Neural cell (in vitro differentiated cells): Measurements from ENCODE around the gene STRA6. TPM values are rescaled to one million over a fixed set of nuclear protein-coding genes. Genes with fewer than 3 reads are reported as not detected.

Source experiments
- H2AFZ ChIP-seq: fragments of 200-600, 300-800 bp; sonication (generic), shearing (Covaris generic); 2 replicates; pipeline ENCODE4 v1.6.0; 2014; ENCODE audit warnings: low read depth, mild to moderate bottlenecking, antibody characterized with exemption, low read length, moderate library complexity
- H3F3A ChIP-seq: fragments of 200-600 bp; shearing (Covaris generic); 2 replicates; pipeline ENCODE4 v1.6.1; 2016; ENCODE audit warnings: mild to moderate bottlenecking, moderate library complexity, mixed read lengths, antibody characterized with exemption, low read length; ENCODE audit not compliant: insufficient read depth, poor library complexity, severe bottlenecking
- H3K27ac ChIP-seq: fragments of 200-600, 300-800 bp; sonication (generic), shearing (Covaris generic); 2 replicates; pipeline ENCODE4 v1.5.1; 2014; ENCODE audit warnings: mild to moderate bottlenecking, low read length, moderate library complexity
- H3K27me3 ChIP-seq: fragments of 300-800, 200-600 bp; sonication (generic), shearing (Covaris generic); 2 replicates; pipeline ENCODE4 v1.6.0; 2014; ENCODE audit warnings: mild to moderate bottlenecking, low read depth, low read length, moderate library complexity; ENCODE audit not compliant: insufficient read depth
- H3K36me3 ChIP-seq: fragments of 300-800, 200-600 bp; sonication (generic), shearing (Covaris generic); 2 replicates; pipeline ENCODE4 v1.5.1; 2014; ENCODE audit warnings: mild to moderate bottlenecking, antibody characterized with exemption, low read length, moderate library complexity; ENCODE audit not compliant: insufficient read depth
- H3K4me2 ChIP-seq: fragments of 300-800, 200-600 bp; sonication (generic), shearing (Covaris generic); 2 replicates; pipeline ENCODE4 v1.6.0; 2014; ENCODE audit warnings: mild to moderate bottlenecking, low read length
- H3K4me3 ChIP-seq: fragments of 300-800, 200-600 bp; sonication (generic), shearing (Covaris generic); 2 replicates; pipeline ENCODE4 v1.5.1; 2014; ENCODE audit warnings: mild to moderate bottlenecking, low read length, moderate library complexity
- H3K79me2 ChIP-seq: fragments of 200-600 bp; shearing (Covaris generic); replicated peaks from 2 replicates; pipeline ENCODE4 v1.6.0; 2014; ENCODE audit warnings: mild to moderate bottlenecking, low read length, moderate library complexity; ENCODE audit not compliant: insufficient read depth
- H3K9ac ChIP-seq: fragments of 300-800, 200-600 bp; sonication (generic), shearing (Covaris generic); 2 replicates; pipeline ENCODE4 v1.6.1; 2016; ENCODE audit warnings: mild to moderate bottlenecking, low read length, mixed read lengths
- H3K9me2 ChIP-seq: fragments of 200-600 bp; shearing (Covaris generic); 2 replicates; pipeline ENCODE4 v1.6.1; 2016; ENCODE audit warnings: mild to moderate bottlenecking, low read length, mixed read lengths; ENCODE audit not compliant: insufficient read depth
- H3K9me3 ChIP-seq: fragments of 200-600, 300-800 bp; sonication (generic), shearing (Covaris generic); 2 replicates; pipeline ENCODE4 v1.6.1; 2016; ENCODE audit warnings: mild to moderate bottlenecking, mixed run types, low read length, moderate library complexity, mixed read lengths
- H4K20me1 ChIP-seq: fragments of 200-600 bp; shearing (Covaris generic); 2 replicates; pipeline ENCODE4 v1.6.1; 2016; ENCODE audit warnings: mild to moderate bottlenecking, mixed run types; ENCODE audit not compliant: insufficient read depth
- CTCF ChIP-seq: fragments of 450-650 bp; IDR thresholded peaks from 2 replicates; pipeline ENCODE4 v1.5.1; 2014; ENCODE audit warnings: antibody characterized with exemption, mild to moderate bottlenecking, moderate library complexity; ENCODE audit not compliant: poor library complexity, severe bottlenecking
- EP300 ChIP-seq: fragments of 450-650 bp; conservative IDR thresholded peaks from 2 replicates; pipeline ENCODE4 v1.6.1; 2014; ENCODE audit warnings: antibody characterized with exemption, mild to moderate bottlenecking, moderate library complexity; ENCODE audit not compliant: poor library complexity, severe bottlenecking
- EZH2 ChIP-seq: fragments of 200-600, 300-800 bp; shearing (Covaris generic), sonication (generic); IDR thresholded peaks from 2 replicates; pipeline ENCODE4 v1.6.1; 2014; ENCODE audit warnings: antibody characterized with exemption, low read length, borderline replicate concordance, mild to moderate bottlenecking; ENCODE audit not compliant: insufficient read depth, poor library complexity, severe bottlenecking
- MXI1 ChIP-seq: fragments of 450-650 bp; conservative IDR thresholded peaks from 2 replicates; pipeline ENCODE4 v1.6.1; 2014; ENCODE audit warnings: antibody characterized with exemption, mild to moderate bottlenecking; ENCODE audit not compliant: poor library complexity, severe bottlenecking
- POLR2AphosphoS5 ChIP-seq: IDR thresholded peaks from 2 replicates; pipeline ENCODE4 v1.6.1; 2012
- RAD21 ChIP-seq: fragments of 450-650 bp; conservative IDR thresholded peaks from 2 replicates; pipeline ENCODE4 v1.6.1; 2014; ENCODE audit warnings: antibody characterized with exemption, mild to moderate bottlenecking, moderate library complexity
- REST ChIP-seq: IDR thresholded peaks from 2 replicates; pipeline ENCODE4 v1.6.1; 2012; ENCODE audit warnings: borderline replicate concordance
- SMC3 ChIP-seq: fragments of 450-650 bp; conservative IDR thresholded peaks from 2 replicates; pipeline ENCODE4 v1.6.1; 2014; ENCODE audit warnings: antibody characterized with exemption, mild to moderate bottlenecking, moderate library complexity; ENCODE audit not compliant: poor library complexity
- TAF1 ChIP-seq: IDR thresholded peaks from 2 replicates; pipeline ENCODE4 v1.6.1; 2012; ENCODE audit warnings: low read depth
- polyA plus RNA-seq: library from polyadenylated mRNA; depleted of rRNA; stranded (reverse); fragments of >200 nt; gene quantifications from 2 replicates; pipeline ENCODE4 v1.2.3, GENCODE V29; 2014

The STRA6 gene
- polyA plus RNA-seq, 1 donor from 2014 or later = 4.4 TPM

GRCh38 chr15:74205582-74205947, 3.0 kb upstream of the STRA6 start:
- Histone ChIP-seq H3K9me2 (no peaks in the 10 kb centered on the region), H3K9ac (no peak overlapping the region), H2AFZ (no peak overlapping the region), H3F3A (peaks cover 4% of the 10 kb centered on the region), H3K36me3 (no peaks in the 10 kb centered on the region), H3K9me3 (no peaks in the 10 kb centered on the region), H3K79me2 (no peaks in the 10 kb centered on the region), H3K27ac (no peak overlapping the region), H3K27me3 (no peaks in the 10 kb centered on the region), H3K4me2 (no peak overlapping the region), H4K20me1 (no peaks in the 10 kb centered on the region), H3K4me3 (no peak overlapping the region)
- TF ChIP-seq MXI1 (no peak), REST (no peak), RAD21 (no peak), SMC3 (no peak), TAF1 (no peak), EZH2 (no peak), CTCF (no peak), EP300 (no peak), POLR2AphosphoS5 (no peak)

- no peaks in the 10 kb centered on the region for H4K20me1 ChIP-seq
- no peak overlapping the region for H2AFZ ChIP-seq
- no peak for TF ChIP-seq MXI1
- no peak for TF ChIP-seq TAF1
- TF ChIP-seq SMC3 = no peak
- TF ChIP-seq POLR2AphosphoS5 = no peak
- TF ChIP-seq REST = no peak
- TF ChIP-seq EZH2 = no peak
- TF ChIP-seq RAD21 = no peak
- TF ChIP-seq CTCF = no peak
- no peak for TF ChIP-seq EP300
- H3K4me2 ChIP-seq = no peak overlapping the region
- no peaks in the 10 kb centered on the region for H3K9me2 ChIP-seq
- no peaks in the 10 kb centered on the region for H3K27me3 ChIP-seq
- no peak overlapping the region for H3K27ac ChIP-seq
- H3K4me3 ChIP-seq = no peak overlapping the region
- H3K79me2 ChIP-seq = no peaks in the 10 kb centered on the region
- H3K9me3 ChIP-seq = no peaks in the 10 kb centered on the region
- H3K36me3 ChIP-seq = no peaks in the 10 kb centered on the region
- no peak overlapping the region for H3K9ac ChIP-seq
- H3F3A ChIP-seq = no peaks in the 10 kb centered on the region
Measured at GRCh38 chr15:74203914-74204431, 1.4 kb upstream of the STRA6 start.
